ENCODE data around the gene CLIP1. TPM values are rescaled to one million over a fixed set of nuclear protein-coding genes. Genes with fewer than 3 reads are reported as not detected.

Gene CLIP1
- total RNA-seq, 1 donor: 103 TPM

DNA sequence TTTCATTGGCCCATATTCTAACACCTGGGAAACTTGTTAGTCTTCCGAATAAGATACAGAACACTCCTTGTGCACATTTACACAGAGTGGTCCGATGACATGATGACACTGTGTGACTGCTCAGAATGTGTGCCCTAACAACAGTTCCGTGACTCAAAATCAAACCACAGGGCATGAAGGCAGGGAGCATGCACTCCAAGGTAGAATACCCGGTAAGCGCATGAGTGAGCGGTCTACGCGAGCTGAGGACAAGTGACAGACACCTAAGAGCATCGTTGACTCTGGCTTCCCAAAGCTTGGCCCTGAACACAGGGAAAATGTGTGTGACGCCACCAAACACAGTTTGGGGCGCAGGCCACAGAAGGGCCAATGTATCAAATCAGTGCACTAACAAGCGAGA is 18.6 kb downstream of the CLIP1 start:
- Histone ChIP-seq H3K27ac (ENCODE audit: low read depth, low read length) (no peak overlapping the region), H3K4me2 (ENCODE audit: insufficient read depth, low read length) (no peak overlapping the region), H4K20me1 (ENCODE audit: insufficient read depth, low read length) (no peaks in the 10 kb centered on the region), H3K79me2 (ENCODE audit: insufficient read depth, low read length) (peaks cover 76% of the 10 kb centered on the region), H3K36me3 (ENCODE audit: insufficient read depth, low read length) (peaks cover 3% of the 10 kb centered on the region), H3K9me3 (ENCODE audit: low read depth, low read length) (no peaks in the 10 kb centered on the region), H3K4me3 (ENCODE audit: insufficient read depth, low read length) (no peak overlapping the region), H2AFZ (ENCODE audit: low read length) (no peak overlapping the region), H3K4me1 (ENCODE audit: insufficient read depth, low read length) (peaks cover 35% of the 10 kb centered on the region), H3K27me3 (ENCODE audit: insufficient read depth, low read length) (no peaks in the 10 kb centered on the region)
- no peak for DNase-seq (ENCODE audit: insufficient read length, low spot score, missing footprints)
- TF ChIP-seq, protein P1, sequence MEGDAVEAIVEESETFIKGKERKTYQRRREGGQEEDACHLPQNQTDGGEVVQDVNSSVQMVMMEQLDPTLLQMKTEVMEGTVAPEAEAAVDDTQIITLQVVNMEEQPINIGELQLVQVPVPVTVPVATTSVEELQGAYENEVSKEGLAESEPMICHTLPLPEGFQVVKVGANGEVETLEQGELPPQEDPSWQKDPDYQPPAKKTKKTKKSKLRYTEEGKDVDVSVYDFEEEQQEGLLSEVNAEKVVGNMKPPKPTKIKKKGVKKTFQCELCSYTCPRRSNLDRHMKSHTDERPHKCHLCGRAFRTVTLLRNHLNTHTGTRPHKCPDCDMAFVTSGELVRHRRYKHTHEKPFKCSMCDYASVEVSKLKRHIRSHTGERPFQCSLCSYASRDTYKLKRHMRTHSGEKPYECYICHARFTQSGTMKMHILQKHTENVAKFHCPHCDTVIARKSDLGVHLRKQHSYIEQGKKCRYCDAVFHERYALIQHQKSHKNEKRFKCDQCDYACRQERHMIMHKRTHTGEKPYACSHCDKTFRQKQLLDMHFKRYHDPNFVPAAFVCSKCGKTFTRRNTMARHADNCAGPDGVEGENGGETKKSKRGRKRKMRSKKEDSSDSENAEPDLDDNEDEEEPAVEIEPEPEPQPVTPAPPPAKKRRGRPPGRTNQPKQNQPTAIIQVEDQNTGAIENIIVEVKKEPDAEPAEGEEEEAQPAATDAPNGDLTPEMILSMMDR (IDR thresholded peaks at IDR 0.05; ENCODE audit: extremely low read depth, low read depth, low read length): no peak

DNA sequence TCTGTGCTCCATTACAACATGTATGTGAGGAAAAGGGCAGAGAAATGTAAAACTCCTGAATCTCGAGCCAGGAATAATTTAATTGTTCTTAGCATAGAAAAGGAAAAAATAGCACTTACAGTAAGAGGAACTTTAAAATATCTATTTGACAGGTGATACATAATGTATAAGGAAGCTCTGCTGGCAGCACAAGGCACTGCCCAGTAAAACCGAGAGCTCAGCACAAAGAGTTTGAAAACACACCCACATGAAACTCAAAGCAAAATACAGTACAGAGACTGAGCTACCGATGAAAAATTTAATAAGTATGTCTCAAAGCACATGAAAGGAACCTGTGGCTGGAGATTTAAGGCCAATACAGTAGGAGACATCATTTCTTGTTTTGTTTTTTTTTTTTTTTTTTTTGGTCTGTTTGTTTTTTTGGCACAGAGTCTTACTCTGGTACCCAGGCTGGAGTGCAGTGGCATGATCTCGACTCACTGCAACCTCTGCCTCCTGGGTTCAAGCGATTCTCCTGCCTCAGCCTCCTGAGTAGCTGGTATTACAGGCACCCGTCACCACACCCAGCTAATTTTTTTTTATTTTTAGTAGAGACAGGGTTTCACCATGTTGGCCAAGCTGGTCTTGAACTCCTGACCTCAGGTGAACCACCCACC is 19.2 kb downstream of the CLIP1 start:
- H3K36me3 ChIP-seq (ENCODE audit: insufficient read depth, low read length): peaks cover 3% of the 10 kb centered on the region
- no peaks in the 10 kb centered on the region for H3K9me3 ChIP-seq (ENCODE audit: low read depth, low read length)
- H3K79me2 ChIP-seq (ENCODE audit: insufficient read depth, low read length): peaks cover 75% of the 10 kb centered on the region
- no peak overlapping the region for H2AFZ ChIP-seq (ENCODE audit: low read length)
- H3K4me3 ChIP-seq (ENCODE audit: insufficient read depth, low read length): no peak overlapping the region
- no peaks in the 10 kb centered on the region for H4K20me1 ChIP-seq (ENCODE audit: insufficient read depth, low read length)
- no peak for DNase-seq (ENCODE audit: insufficient read length, low spot score, missing footprints)
- H3K4me2 ChIP-seq (ENCODE audit: insufficient read depth, low read length): no peak overlapping the region
- H3K27ac ChIP-seq (ENCODE audit: low read depth, low read length): no peak overlapping the region
- H3K4me1 ChIP-seq (ENCODE audit: insufficient read depth, low read length): peaks cover 35% of the 10 kb centered on the region
- H3K27me3 ChIP-seq (ENCODE audit: insufficient read depth, low read length): no peaks in the 10 kb centered on the region
- TF ChIP-seq, protein P1 (IDR thresholded peaks at IDR 0.05; ENCODE audit: extremely low read depth, low read depth, low read length): no peak

DNA sequence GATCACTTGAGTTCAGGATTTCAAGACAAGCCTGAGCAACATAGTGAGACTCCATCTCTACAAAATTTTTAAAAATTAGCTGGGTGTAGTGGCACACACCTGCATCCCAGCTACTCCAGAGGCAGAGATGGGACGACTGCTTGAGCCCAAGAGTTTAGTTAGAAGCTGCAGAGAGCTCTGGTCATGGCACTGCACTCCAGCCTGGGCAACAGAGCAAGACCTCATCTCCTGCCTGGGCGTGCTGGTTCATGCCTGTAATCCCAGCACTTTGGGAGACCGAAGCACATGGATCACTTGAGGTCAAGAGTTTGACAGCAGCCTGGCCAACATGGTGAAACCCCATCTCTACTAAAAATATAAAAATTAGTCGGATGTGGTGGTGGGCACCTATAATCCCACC is 20.2 kb downstream of the CLIP1 start:
- Histone ChIP-seq H3K27me3 (ENCODE audit: insufficient read depth, low read length) (no peaks in the 10 kb centered on the region), H2AFZ (ENCODE audit: low read length) (no peak overlapping the region), H3K9me3 (ENCODE audit: low read depth, low read length) (no peaks in the 10 kb centered on the region), H3K4me1 (ENCODE audit: insufficient read depth, low read length) (peaks cover 35% of the 10 kb centered on the region), H3K36me3 (ENCODE audit: insufficient read depth, low read length) (peaks cover 3% of the 10 kb centered on the region), H3K27ac (ENCODE audit: low read depth, low read length) (no peak overlapping the region), H3K4me3 (ENCODE audit: insufficient read depth, low read length) (no peak overlapping the region), H3K4me2 (ENCODE audit: insufficient read depth, low read length) (no peak overlapping the region), H3K79me2 (ENCODE audit: insufficient read depth, low read length) (peaks cover 74% of the 10 kb centered on the region), H4K20me1 (ENCODE audit: insufficient read depth, low read length) (no peaks in the 10 kb centered on the region)
- DNase-seq (ENCODE audit: insufficient read length, low spot score, missing footprints): no peak
- TF ChIP-seq, protein P1 (IDR thresholded peaks at IDR 0.05; ENCODE audit: extremely low read depth, low read depth, low read length): no peak

DNA sequence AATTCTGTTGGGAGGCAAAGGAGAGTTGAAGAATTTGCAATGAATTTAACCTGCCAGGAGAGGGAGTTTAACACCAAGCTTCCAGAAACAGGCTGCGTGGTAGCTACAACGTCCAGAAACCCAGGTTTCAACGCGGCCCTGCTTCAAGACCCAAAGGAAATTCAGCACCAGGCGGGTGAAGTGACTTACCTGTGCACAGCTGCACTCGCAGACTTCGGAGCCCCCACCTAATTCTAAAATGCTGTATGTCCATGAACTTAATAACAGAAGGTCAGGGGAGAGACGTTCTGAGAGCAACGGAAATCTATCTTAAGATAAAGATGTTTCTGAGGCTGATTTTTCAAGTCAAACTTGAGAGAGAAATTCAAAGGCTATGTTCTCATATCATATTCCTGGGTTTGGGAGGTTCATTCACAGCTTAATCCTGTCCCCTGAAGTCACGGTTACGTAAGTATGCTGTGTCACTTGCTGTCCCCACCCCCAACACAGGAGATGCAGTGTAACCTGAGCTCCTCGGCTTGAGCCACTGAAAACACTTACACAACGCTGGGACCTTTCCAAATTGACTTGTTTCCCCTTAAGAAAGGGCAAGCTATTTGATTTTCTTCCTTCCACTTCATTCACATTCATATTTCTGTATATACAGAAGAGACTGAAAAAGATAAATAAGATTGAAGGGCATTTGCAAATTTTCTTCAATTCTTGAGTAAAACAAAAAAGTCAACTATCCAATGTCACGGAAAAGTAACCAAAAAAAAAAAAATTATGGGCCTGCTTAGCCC is 22.7 kb downstream of the CLIP1 start:
- DNase-seq (ENCODE audit: insufficient read length, low spot score, missing footprints): peak; percentile 79
- no peaks in the 10 kb centered on the region for H3K9me3 ChIP-seq (ENCODE audit: low read depth, low read length)
- H2AFZ ChIP-seq (ENCODE audit: low read length): peak overlapping the region; percentile 15
- peaks cover 3% of the 10 kb centered on the region for H3K36me3 ChIP-seq (ENCODE audit: insufficient read depth, low read length)
- H3K79me2 ChIP-seq (ENCODE audit: insufficient read depth, low read length): peaks cover 78% of the 10 kb centered on the region
- H4K20me1 ChIP-seq (ENCODE audit: insufficient read depth, low read length): peaks cover 3% of the 10 kb centered on the region
- H3K27me3 ChIP-seq (ENCODE audit: insufficient read depth, low read length): no peaks in the 10 kb centered on the region
- H3K4me3 ChIP-seq (ENCODE audit: insufficient read depth, low read length): peak overlapping the region; percentile 44
- peak overlapping the region; percentile 77 for H3K4me2 ChIP-seq (ENCODE audit: insufficient read depth, low read length)
- TF ChIP-seq, protein P1 (IDR thresholded peaks at IDR 0.05; ENCODE audit: extremely low read depth, low read depth, low read length): peak; percentile 73
- H3K4me1 ChIP-seq (ENCODE audit: insufficient read depth, low read length): peaks cover 27% of the 10 kb centered on the region
- peak overlapping the region; percentile 99 for H3K27ac ChIP-seq (ENCODE audit: low read depth, low read length)

All from osteoblast (primary cell).